GM12891 (cell line): ENCODE measurements around the gene RNASEH2B.

Source experiments
- DNase-seq: peaks from one replicate; pipeline ENCODE4 v3.0.0; 2011; ENCODE audit warnings: low spot score; ENCODE audit not compliant: insufficient read length
- FAIRE-seq: peaks from 2 replicates; lab custom pipeline; 2011; peaks lifted over from hg19 to GRCh38; lab: Jason Lieb, UNC
- PAX5 ChIP-seq: IDR thresholded peaks from 2 replicates; pipeline ENCODE4 v1.6.1; 2011; ENCODE audit warnings: low read length, moderate library complexity, mild to moderate bottlenecking; ENCODE audit not compliant: insufficient read depth, severe bottlenecking
- POLR2A ChIP-seq: IDR thresholded peaks from 2 replicates; pipeline ENCODE4 v1.6.1; 2011; ENCODE audit warnings: low read depth, low read length, control low read depth
- POLR2AphosphoS5 ChIP-seq: IDR thresholded peaks from 2 replicates; pipeline ENCODE4 v1.6.1; 2011; ENCODE audit warnings: low read depth, low read length, control low read depth
- POU2F2 ChIP-seq: IDR thresholded peaks from 2 replicates; pipeline ENCODE4 v1.6.1; 2011; ENCODE audit warnings: low read depth, mild to moderate bottlenecking, control low read depth, low read length, moderate library complexity
- SPI1 ChIP-seq: IDR thresholded peaks from 2 replicates; pipeline ENCODE4 v1.6.1; 2011; ENCODE audit warnings: low read depth, low read length, control low read depth
- TAF1 ChIP-seq: IDR thresholded peaks from 2 replicates; pipeline ENCODE4 v1.6.1; 2011; ENCODE audit warnings: low read depth, low read length, control low read depth

Gene RNASEH2B

DNA sequence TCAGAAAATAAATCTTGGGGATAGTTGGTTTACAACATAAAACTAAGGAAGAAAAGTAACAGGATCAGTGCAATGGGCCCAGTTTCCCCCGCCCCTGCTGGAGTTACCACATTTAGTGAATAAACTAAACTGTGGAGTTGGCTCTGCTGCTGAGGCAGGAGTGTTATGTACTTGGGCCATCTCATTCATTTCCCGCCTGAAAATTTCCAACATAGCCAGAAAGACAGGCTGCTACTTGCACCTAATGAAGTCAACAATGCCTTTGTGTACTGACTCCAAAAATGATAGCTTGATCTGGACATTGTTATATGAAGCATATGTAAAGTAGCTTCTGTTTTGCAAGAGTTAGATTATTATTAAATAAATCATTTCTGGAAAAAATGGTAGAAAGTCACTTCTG is 7.9 kb upstream of the RNASEH2B start:
- DNase-seq: no peak
- no peak for TF ChIP-seq POLR2AphosphoS5
- TF ChIP-seq POLR2A: no peak
- no peak for TF ChIP-seq TAF1
- TF ChIP-seq PAX5: no peak
- TF ChIP-seq SPI1: no peak
- no peak for TF ChIP-seq POU2F2
- no peak for FAIRE-seq

DNA sequence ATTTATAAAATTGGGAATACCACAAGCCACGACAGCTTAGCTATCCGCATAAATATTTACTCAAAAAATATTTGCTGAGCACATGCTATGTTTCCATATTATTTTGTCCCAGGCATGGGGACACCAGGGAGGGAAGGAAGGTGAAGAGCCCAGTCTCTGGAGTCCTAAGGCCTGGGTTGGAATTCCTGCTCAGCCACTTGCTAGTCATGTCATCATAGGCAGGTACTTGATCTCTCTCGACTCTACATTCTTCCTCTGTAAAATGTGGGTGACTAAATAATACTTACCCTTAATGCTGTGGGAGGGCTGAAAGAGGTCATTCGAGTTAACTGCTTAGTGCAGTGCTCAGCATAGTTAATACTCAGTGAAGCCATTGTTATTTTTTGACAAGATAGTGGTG is 4.3 kb upstream of the RNASEH2B start:
- FAIRE-seq (no peak), DNase-seq (no peak)
- TF ChIP-seq POLR2A (no peak), POLR2AphosphoS5 (no peak), PAX5 (no peak), POU2F2 (no peak), SPI1 (no peak)

DNA sequence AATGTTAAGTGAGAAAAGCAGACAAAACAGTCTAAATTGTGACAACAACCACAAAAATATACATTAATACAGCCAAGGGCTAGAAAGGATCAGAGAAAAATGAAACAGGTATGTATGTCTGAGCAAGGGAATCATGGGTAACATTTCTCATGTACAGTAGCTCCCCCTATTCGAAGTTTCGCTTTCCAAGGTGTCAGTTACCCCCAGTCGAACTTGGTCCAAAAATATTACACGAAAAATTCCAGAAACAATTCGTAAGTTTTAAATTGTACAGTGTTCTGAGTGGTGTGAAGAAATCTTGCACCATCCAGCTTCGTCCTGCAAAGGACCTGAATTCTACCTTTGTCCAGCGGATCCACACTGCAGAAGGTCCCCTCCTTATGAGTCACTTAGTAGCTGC is 1.8 kb upstream of the RNASEH2B start:
- DNase-seq (no peak), FAIRE-seq (no peak)
- TF ChIP-seq TAF1 (no peak), PAX5 (no peak), POLR2A (no peak), POLR2AphosphoS5 (no peak), SPI1 (no peak), POU2F2 (no peak)

DNA sequence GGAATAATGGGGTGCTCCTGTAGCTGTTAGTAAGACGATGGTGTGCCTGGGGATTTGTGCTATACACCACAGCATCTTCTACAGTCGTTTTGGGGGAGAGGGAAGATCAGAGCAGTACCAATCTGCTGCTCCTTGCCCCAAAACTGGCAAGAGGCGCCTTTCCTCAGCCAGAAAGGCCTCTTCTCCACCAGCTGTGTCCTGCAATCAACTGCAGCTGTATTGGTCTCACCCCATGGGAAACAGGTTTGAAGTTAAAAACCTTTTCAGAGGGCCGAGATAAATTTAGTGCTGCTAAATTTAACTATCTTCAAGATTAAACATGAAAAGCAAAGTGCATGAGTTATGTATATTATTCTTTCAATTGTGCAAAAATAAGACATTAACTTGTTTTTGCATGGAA is 1.2 kb upstream of the RNASEH2B start:
- DNase-seq (no peak), FAIRE-seq (peak; percentile 70)
- TF ChIP-seq POLR2A (no peak), POU2F2 (no peak), PAX5 (no peak)

DNA sequence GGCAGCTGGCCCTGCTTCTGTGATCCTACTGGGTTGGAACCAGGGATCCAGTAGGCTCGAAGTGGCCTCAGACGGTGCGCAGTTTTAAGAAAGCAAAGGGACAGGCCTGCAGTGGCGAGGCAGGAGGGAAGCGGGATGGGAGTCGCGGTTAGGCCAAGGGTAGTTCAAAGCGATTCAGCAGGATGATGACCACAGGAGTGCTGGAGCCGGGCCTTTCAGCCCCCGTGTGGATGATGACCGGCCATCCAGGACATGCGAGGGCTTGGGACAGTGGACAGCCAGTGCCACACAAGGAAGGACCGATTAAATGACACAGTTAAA is 854 bp downstream of the RNASEH2B start:
- TF ChIP-seq POU2F2: no peak
- TF ChIP-seq POLR2A: no peak
- no peak for TF ChIP-seq PAX5
- no peak for TF ChIP-seq TAF1
- TF ChIP-seq POLR2AphosphoS5: no peak
- peak; percentile 11; the same call in 1 of the 2 replicates for TF ChIP-seq SPI1
- DNase-seq (no peak), FAIRE-seq (no peak)

DNA sequence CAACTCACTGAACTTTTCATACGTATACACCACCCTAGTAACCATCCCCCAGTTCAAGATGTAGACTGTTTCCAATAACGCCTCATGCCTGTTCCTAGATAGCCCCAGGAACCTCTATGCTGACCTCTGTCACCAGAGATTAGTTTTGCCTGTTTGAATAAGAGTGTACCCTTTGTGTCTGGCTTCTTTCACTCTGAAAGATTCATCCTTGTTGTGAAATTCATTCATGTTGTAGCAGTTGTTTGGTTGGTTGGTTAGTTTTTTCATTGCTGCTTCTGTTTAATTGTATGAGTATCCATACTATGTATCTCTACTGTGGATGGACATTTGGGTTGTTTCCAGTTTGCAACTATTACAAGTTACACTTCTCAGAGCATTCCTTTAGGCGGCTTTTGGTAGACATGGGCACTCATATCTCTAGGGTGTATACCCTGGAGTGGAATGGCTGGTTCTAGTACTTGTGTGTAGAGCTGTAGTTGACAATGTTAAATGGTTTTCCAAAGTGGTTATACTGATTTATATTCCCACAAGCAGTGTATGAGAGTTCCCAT is 1.6 kb downstream of the RNASEH2B start:
- TF ChIP-seq POLR2AphosphoS5: no peak
- peak; percentile 86 for FAIRE-seq
- DNase-seq: no peak

DNA sequence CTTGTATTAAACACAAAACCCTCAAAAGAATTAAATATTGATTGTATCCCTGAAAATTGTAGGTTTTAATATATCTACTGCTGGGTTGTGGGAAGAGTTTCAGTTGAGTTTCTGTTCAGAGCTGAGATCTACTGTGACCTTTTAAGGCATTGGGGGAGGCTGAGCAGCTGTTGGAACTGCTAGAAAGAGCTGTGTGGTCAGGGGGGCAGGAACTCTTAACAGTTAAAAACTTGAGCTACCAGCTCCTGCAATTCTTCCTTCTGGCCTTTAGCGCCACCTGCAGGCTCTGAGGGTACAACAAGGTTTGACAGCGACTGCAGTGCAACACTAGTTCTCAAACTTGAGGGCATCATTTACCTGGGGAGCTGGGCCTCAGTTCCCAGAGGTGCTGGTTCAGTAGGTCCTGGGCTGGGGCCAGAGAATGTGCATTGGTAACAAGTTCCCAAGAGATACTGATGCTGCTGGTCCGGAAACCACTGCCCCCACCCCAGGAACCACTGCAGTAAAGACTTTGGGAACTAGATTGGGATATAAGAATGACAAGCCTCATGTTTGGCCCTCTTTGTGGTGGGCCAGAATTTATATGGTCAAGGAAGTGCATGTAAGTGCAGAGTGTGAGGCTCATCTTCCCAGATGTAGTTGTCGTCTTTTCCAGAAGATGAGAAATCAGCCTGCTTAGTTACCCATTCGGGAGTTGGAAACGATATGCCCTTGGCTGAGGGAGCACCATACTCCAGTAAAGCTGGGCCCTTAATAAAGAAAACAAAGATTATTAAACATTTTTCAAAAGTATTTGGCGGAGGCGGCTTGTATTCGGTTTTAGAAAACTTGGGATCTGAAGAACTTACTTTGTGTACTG is 2.6 kb downstream of the RNASEH2B start:
- TF ChIP-seq POU2F2 (peak; percentile 8; the same call in 1 of the 2 replicates), TAF1 (no peak)
- peak; percentile 88 for FAIRE-seq
- peak; percentile 40 for DNase-seq

DNA sequence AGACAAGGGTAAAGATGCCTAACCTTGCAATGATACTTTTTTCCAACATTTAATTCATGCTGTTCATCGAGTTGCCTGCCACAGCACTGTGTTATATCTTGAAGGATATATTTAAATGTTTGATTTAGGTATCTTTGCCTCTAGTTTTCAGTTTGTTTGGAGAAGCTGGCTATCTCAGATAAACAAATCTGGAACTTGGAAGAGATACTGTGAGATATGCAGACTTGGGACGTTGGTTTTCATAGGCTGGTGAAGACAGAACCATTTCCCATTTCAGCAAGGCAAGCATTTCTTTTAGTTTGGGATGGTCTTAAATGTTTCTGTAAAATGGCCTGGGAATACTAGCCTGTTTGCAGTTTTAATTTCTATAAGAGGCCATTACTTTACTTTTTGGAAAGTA is 3.3 kb downstream of the RNASEH2B start:
- FAIRE-seq: no peak
- TF ChIP-seq SPI1 (no peak), POLR2A (no peak), POU2F2 (no peak), PAX5 (no peak), POLR2AphosphoS5 (no peak), TAF1 (no peak)
- DNase-seq: no peak

DNA sequence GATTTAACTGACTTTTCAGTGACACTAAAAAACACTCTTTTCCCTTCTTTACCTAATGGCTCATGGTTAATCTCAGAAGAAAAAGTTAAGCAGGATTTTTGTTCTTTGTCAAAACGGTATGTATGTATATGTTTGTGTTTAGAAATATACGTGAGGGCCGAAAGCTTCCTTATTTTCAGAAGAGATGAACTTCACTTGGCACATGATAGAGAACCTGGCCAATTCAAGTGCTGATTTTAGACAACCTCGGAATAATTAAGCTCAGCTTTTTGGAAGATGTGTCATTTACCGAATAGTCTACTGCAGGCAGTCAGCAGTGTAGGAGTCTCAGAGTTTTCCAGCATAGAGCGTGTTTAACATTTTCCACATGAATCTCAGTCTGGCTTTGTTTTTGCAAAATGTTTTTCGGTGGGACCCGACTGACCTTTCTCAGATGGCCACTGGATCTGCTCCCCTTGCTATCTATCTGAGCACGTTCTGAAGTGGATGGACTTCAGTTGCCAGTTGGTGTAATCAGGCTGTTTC is 4.6 kb downstream of the RNASEH2B start:
- TF ChIP-seq POU2F2: no peak
- TF ChIP-seq SPI1: no peak
- TF ChIP-seq PAX5: no peak
- peak; percentile 5 for FAIRE-seq
- DNase-seq: no peak

DNA sequence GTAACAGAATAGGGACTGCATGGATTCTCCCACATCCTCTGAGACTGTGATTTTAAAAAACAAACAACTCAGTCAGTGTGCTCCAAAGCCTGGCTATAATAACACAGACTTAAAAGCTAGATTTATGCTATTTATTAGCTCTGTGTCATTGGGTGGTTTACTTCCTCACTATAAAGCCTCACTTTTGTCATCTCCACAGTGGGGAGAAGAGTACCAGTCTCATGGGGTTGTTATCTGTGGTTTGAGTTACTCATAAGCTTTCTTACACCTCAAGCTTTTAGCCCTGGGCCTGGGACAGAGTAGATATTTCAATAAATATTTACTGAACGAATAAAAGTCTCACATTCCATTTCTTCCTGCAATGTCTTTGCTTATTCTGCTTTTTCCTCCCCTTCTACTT is 5.3 kb downstream of the RNASEH2B start:
- TF ChIP-seq SPI1: peak; percentile 51
- no peak for TF ChIP-seq TAF1
- FAIRE-seq: peak; percentile 28

DNA sequence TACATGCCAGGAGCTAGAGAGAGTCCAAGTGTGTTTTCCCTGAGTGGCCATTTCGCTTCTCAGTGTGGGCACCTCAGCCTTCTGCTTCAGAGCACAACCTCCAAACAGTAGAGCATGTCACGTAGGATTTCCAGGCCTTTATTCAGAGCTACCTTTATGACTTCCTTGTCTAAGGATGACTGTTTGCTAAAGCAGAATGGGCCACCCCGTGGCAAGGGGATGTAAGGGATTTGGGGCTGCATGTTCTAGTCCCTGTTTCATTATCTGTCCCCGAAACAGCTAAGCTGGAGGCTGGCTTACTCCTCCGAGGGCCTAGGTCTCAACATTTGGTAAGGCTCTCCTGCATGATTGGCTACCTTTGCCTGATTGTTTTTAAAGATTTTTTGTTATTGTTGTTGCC is 6.0 kb downstream of the RNASEH2B start:
- DNase-seq (no peak), FAIRE-seq (no peak)
- no peak for TF ChIP-seq POLR2A
- no peak for TF ChIP-seq POLR2AphosphoS5

More for the DNA sequence above, 5.3 kb downstream of the RNASEH2B start:
- no peak for DNase-seq
